CD14-positive monocyte (primary cell): ENCODE data around the gene ENGASE. TPM values are rescaled to one million over a fixed set of nuclear protein-coding genes. Genes with fewer than 3 reads are reported as not detected.

Experiments used
- DNase-seq, 3 donors: peaks; one replicate each; pipeline ENCODE4 v3.0.0-alpha.2; 2011 to 2022
- H2AFZ ChIP-seq: 2 replicates; pipeline ENCODE4 v1.6.0; 2012; ENCODE audit warnings: mild to moderate bottlenecking, low read depth, low read length, inconsistent platforms; ENCODE audit not compliant: insufficient read depth, poor library complexity, severe bottlenecking
- H3K27ac ChIP-seq, 2 donors: 1 replicate in 1 of 2; 2 replicates in 1 of 2; pipeline ENCODE4 v1.5.1; 2012 to 2013; ENCODE audit warnings: low read length in 2 of 2, control low read depth in 1 of 2, inconsistent platforms in 1 of 2, low read depth in 1 of 2, mild to moderate bottlenecking in 1 of 2
- H3K27me3 ChIP-seq, 2 donors: one replicate each; pipeline versions ENCODE4 v1.6.0 to v1.6.1; 2011 to 2013; ENCODE audit warnings: low read length in 2 of 2; ENCODE audit not compliant: control insufficient read depth in 2 of 2, insufficient read depth in 2 of 2
- H3K36me3 ChIP-seq, 2 donors: replicated peaks in 1 of 2; 1 replicate in 1 of 2; 2 replicates in 1 of 2; pipeline versions ENCODE4 v1.5.1 to v1.6.1; 2012 to 2013; ENCODE audit warnings: low read length in 2 of 2, control low read depth in 1 of 2, inconsistent platforms in 1 of 2, mild to moderate bottlenecking in 1 of 2; ENCODE audit not compliant: insufficient read depth in 2 of 2, control insufficient read depth in 1 of 2
- H3K4me1 ChIP-seq, 2 donors: 1 replicate in 1 of 2; 2 replicates in 1 of 2; pipeline versions ENCODE4 v1.5.1 to v1.6.1; 2012 to 2013; ENCODE audit warnings: low read length in 2 of 2, control low read depth in 1 of 2, inconsistent platforms in 1 of 2, mild to moderate bottlenecking in 1 of 2, moderate library complexity in 1 of 2; ENCODE audit not compliant: insufficient read depth in 2 of 2, control insufficient read depth in 1 of 2
- H3K4me2 ChIP-seq: replicated peaks from 2 replicates; pipeline ENCODE3; 2012; ENCODE audit warnings: low read length, moderate library complexity, mild to moderate bottlenecking; ENCODE audit not compliant: poor library complexity, severe bottlenecking; ENCODE audit errors: extremely low read depth
- H3K4me3 ChIP-seq, 3 experiments: fragments of 200-600 bp in 1 of 3; sonication (generic) in 1 of 3; replicated peaks in 1 of 3; 1 replicate in 2 of 3; 2 replicates in 1 of 3; pipeline ENCODE4 v1.5.1; 2011 to 2013; ENCODE audit warnings: low read length in 3 of 3, mild to moderate bottlenecking in 3 of 3, control low read depth in 2 of 3, low read depth in 2 of 3, inconsistent platforms in 1 of 3, moderate library complexity in 1 of 3
- H3K79me2 ChIP-seq: 2 replicates; pipeline ENCODE4 v1.6.0; 2012; ENCODE audit warnings: mild to moderate bottlenecking, control low read depth, inconsistent platforms, low read length, moderate library complexity; ENCODE audit not compliant: insufficient read depth
- H3K9ac ChIP-seq: 2 replicates; pipeline ENCODE4 v1.6.0; 2017; ENCODE audit warnings: low read length, mild to moderate bottlenecking; ENCODE audit not compliant: insufficient read depth, poor library complexity, severe bottlenecking
- H3K9me3 ChIP-seq, 2 donors: replicated peaks in 1 of 2; 1 replicate in 1 of 2; 2 replicates in 1 of 2; pipeline versions ENCODE4 v1.5.1 to v1.6.1; 2012 to 2013; ENCODE audit warnings: low read length in 2 of 2, control low read depth in 1 of 2; ENCODE audit not compliant: control insufficient read depth in 1 of 2, insufficient read depth in 1 of 2
- H4K20me1 ChIP-seq: 2 replicates; pipeline ENCODE4 v1.6.0; 2012; ENCODE audit warnings: mild to moderate bottlenecking, low read length, control low read depth, moderate library complexity; ENCODE audit not compliant: insufficient read depth
- H3K27ac Mint-ChIP-seq, 7 donors: one replicate each; pipeline ENCODE4 v1.8.0; 2020; ENCODE audit warnings: mild to moderate bottlenecking in 7 of 7, mixed read lengths in 7 of 7, moderate library complexity in 6 of 7, inconsistent platforms in 2 of 7
- H3K27me3 Mint-ChIP-seq, 3 donors: one replicate each; pipeline ENCODE4 v1.8.0; 2021 to 2022; ENCODE audit warnings: low read depth in 3 of 3, mild to moderate bottlenecking in 3 of 3, mixed read lengths in 3 of 3, moderate library complexity in 3 of 3, inconsistent platforms in 1 of 3
- H3K36me3 Mint-ChIP-seq, 2 donors: one replicate each; pipeline ENCODE4 v1.8.0; 2020; ENCODE audit warnings: mixed read lengths in 2 of 2, inconsistent platforms in 1 of 2, mild to moderate bottlenecking in 1 of 2
- H3K4me1 Mint-ChIP-seq: one replicate; pipeline ENCODE4 v1.8.0; 2020; ENCODE audit warnings: mild to moderate bottlenecking, mixed read lengths
- H3K4me3 Mint-ChIP-seq, 2 donors: one replicate each; pipeline ENCODE4 v1.8.0; 2020; ENCODE audit warnings: mild to moderate bottlenecking in 2 of 2, mixed read lengths in 2 of 2, moderate library complexity in 1 of 2
- H3K9me3 Mint-ChIP-seq, 7 donors: one replicate each; pipeline ENCODE4 v1.8.0; 2020 to 2022; ENCODE audit warnings: mixed read lengths in 7 of 7, mild to moderate bottlenecking in 6 of 7, moderate library complexity in 6 of 7, inconsistent platforms in 2 of 7
- CTCF ChIP-seq: fragments of 200-600 bp; IDR thresholded peaks from one replicate; pipeline ENCODE4 v1.8.0; 2022; ENCODE audit warnings: antibody characterized with exemption, mild to moderate bottlenecking
- WGBS: methylation state at CpG from one replicate; pipeline ENCODE4 v1.1.5; 2013; ENCODE audit warnings: missing lambda C conversion rate; ENCODE audit not compliant: insufficient coverage; 5-methylcytosine and 5-hydroxymethylcytosine counted together
- intact Hi-C, 2 donors: fragments of 100-400 bp; cut with micrococcal nuclease; formaldehyde crosslinking; loops; one replicate each; pipeline versions ENCODE4 v1.15.0 to v1.15.1; 2023
- polyA plus RNA-seq, 3 donors: library from polyadenylated mRNA; depleted of rRNA in 1 of 3; unstranded in 2 of 3; stranded (reverse) in 1 of 3; fragments of 300-500 nt in 2 of 3; fragments of >200 nt in 1 of 3; fragmentation: Illumina TruSeq in 2 of 3; gene quantifications; 1 replicate in 2 of 3; 2 replicates in 1 of 3; pipeline ENCODE4 v1.2.3, GENCODE V29; 2012 to 2021

The ENGASE gene
- polyA plus RNA-seq, 3 donors, result 2.6 to 150 (median 3.0) TPM

- Histone ChIP-seq H3K4me2 (no peak overlapping the region), H3K4me1 (no peaks in the 10 kb centered on the region), H3K27ac (no peak overlapping the region), H3K9me3 (no peaks in the 10 kb centered on the region), H3K27me3 (no peaks in the 10 kb centered on the region), H4K20me1 (no peaks in the 10 kb centered on the region), H3K9ac (no peak overlapping the region), H2AFZ (no peak overlapping the region), H3K36me3 (no peaks in the 10 kb centered on the region), H3K4me3 (no peak overlapping the region), H3K79me2 (no peaks in the 10 kb centered on the region)
- Mint-ChIP-seq H3K27me3 (peaks cover 1 to 11% (median 7%) of the 10 kb centered on the region in 3 donors), H3K4me1 (peaks cover 3% of the 10 kb centered on the region), H3K4me3 (peak overlapping the region in 1 of 2 donors; percentile 59), H3K27ac (no peak overlapping the region), H3K9me3 (peaks cover 0 to 3% (median 0%) of the 10 kb centered on the region in 7 donors), H3K36me3 (no peaks in the 10 kb centered on the region)
- TF ChIP-seq CTCF, result peak; percentile 75
- no CpG with 5 or more reads among the region's 10 CpGs for WGBS
- peak; percentile 43 to 60 (median 60) for DNase-seq
- intact Hi-C loops, result no loop called here
Observed at GRCh38 chr17:79065105-79065670, 9.4 kb upstream of the ENGASE start.

GRCh38 chr17:79066963-79067362 lies 7.7 kb upstream of the ENGASE start:
- Histone ChIP-seq H3K4me3 (no peak overlapping the region), H4K20me1 (no peaks in the 10 kb centered on the region), H2AFZ (no peak overlapping the region), H3K27me3 (no peaks in the 10 kb centered on the region), H3K9ac (no peak overlapping the region), H3K27ac (no peak overlapping the region), H3K4me1 (no peaks in the 10 kb centered on the region), H3K79me2 (no peaks in the 10 kb centered on the region), H3K9me3 (no peaks in the 10 kb centered on the region), H3K36me3 (no peaks in the 10 kb centered on the region), H3K4me2 (no peak overlapping the region)
- H3K27me3 Mint-ChIP-seq, result peaks cover 1 to 11% (median 8%) of the 10 kb centered on the region in 3 donors
- H3K4me1 Mint-ChIP-seq, result peaks cover 3% of the 10 kb centered on the region
- H3K36me3 Mint-ChIP-seq, result no peaks in the 10 kb centered on the region
- no peak for TF ChIP-seq CTCF
- no peak overlapping the region for H3K4me3 Mint-ChIP-seq
- WGBS, result 96% methylated on average over 6 of the region's 6 CpGs
- H3K27ac Mint-ChIP-seq, result no peak overlapping the region
- intact Hi-C loops, result no loop called here
- H3K9me3 Mint-ChIP-seq, result peaks cover 0 to 3% (median 0%) of the 10 kb centered on the region in 7 donors
- no peak for DNase-seq
